Putamen (tissue), 1 donor: Measurements from ENCODE around the gene ZC3H12D.
"Not testable (repeated sequence)": the region's sequence is repeated elsewhere in the genome, so short reads cannot be mapped to it uniquely, and the experiment has no call there.

Source experiments
- DNase-seq: peaks from one replicate; pipeline ENCODE4 v3.0.0-alpha.2; 2016; ENCODE audit warnings: low spot score

ZC3H12D gene

GRCh38 chr6:149459761-149460160 lies 25.1 kb downstream of the ZC3H12D start:
- DNase-seq = no peak

GRCh38 chr6:149458806-149459205 lies 26.0 kb downstream of the ZC3H12D start:
- DNase-seq = no peak

- DNase-seq = no peak
These were observed 26.6 kb downstream of the ZC3H12D start for GRCh38 chr6:149458196-149458595.

DNA sequence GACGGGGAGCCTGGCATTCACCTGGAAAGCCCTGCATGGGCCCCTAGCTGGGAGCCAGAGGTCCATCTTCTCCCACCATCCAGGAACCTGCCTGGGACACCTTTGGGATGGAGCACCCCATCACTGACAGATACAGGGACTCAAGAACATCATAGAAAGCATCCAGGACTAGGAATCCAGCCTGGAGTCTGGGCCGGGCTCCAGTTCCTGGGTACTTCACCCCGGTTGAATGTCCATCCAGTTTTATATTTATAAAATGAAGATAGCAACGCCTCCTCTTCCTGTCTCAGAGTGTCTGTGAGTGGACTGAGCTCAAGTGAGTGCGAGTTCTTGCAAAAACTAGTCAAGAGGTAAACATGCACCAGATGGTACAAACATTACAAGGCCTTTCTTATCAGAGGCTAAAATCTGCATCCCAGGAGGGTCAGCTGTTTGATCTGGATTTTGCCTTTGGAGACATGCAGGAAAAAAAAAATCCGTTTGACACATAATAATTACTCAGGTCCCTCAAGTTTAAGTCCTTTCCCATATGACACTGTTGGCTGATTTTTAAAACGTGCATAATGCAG lies 27.4 kb downstream of the ZC3H12D start:
- no peak for DNase-seq

GRCh38 chr6:149456311-149457021 lies 28.3 kb downstream of the ZC3H12D start:
- no peak for DNase-seq

- DNase-seq = no peak
These were observed 29.6 kb downstream of the ZC3H12D start for GRCh38 chr6:149455031-149455732.

DNA sequence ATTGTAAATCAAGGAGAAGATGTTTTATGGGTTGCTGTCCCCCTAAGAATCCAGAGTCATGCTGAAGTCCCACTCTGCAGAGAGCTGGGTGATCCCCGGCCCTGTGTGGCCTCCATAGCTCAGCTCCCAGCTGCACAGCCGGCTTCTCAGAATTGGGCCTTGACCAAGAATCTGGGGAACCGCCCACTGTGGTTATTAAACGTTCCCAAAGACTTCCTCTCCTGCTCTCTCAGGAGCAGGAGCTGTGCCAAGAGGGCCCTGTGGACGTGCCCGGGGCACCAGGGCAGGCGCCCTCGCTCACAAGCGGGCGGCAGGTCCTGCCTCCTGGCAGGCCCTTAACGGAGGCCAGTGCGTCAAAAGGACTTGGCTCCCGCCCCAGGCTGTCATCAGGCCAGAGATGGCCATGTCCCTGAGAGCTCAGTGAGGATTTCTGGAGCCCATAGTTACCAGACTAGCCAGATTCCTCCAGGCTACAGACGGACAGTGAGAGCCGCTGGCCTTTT lies 30.4 kb downstream of the ZC3H12D start:
- peak; percentile 85 for DNase-seq

GRCh38 chr6:149453597-149454345 lies 31.0 kb downstream of the ZC3H12D start:
- no peak for DNase-seq

DNA sequence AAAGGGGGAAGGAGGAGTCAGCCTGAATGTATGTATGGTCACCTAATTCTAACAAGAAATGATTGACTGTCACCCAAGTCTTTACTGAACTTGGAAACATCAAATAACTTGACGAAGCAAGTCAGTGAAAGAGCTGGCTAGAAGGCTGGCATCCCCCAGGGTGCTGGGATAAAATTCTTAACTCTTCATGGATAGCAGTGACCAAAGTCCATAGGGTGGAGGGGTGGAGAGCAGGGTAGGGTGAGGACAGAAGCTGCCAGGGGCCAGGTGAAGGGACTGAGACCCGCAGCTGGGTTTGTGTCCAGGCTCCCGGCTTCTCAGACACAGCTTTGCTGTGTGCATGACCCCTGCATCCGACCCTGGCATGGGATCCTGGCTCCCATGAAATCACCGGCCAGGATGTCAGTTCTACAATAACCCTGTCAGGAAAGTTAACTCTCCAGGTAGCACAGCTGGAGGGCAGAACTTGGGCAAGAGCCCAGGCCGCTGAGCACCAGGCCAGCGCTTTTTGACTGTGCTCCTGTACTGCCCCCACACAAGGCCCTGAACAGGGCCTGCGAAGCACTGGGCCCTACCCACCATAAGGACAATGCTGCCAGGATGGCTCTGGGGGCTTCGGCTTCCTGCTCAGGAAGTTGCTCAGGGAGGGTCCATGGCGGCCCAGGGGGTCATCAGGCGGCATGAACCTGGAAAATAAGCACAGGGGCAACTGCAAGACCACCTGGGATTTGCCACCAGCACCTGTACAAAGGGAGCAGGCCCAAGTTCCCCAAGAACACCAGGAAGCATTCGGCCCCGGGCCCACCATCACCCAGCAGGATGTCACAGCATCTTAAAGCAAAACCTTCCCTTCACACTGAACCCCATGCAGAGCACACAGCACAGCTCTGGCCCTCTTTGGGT lies 32.5 kb downstream of the ZC3H12D start:
- no peak for DNase-seq

GRCh38 chr6:149451376-149452036 lies 33.3 kb downstream of the ZC3H12D start:
- DNase-seq = no peak

- DNase-seq = no peak
These were observed 34.0 kb downstream of the ZC3H12D start for GRCh38 chr6:149450679-149451375.

- DNase-seq = no peak
These were observed 34.8 kb downstream of the ZC3H12D start for GRCh38 chr6:149449831-149450678.

DNA sequence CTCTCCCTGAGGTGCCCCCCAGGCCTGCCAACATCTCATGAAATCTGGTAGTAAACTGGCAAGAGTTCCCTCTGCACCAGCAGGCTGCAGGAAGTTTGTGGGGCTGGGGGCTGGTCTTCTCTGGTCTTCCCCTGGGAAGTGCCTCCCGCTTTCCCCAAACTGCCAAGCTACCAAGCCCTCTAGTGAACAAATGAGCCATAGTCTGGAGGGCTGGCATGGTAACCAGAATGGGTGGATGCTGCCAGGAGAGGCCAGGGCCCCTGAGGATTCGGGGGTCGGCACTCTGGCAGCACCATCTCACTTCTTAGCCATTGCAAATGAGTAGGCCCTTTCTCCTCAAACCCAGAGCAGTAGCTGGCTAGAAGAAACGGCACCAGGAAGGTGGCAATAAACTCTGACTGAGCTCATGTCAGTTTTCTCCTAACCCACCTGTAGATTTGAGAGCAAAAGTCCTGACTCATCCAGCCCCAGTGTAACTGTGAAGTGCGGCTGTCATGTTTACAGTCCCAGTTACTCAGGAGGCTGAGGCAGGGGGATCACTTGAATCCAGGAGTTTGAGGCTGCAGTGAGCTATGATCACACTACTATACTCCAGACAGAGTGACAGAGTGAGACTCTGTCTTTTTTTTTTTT lies 35.9 kb downstream of the ZC3H12D start:
- no peak for DNase-seq

DNA sequence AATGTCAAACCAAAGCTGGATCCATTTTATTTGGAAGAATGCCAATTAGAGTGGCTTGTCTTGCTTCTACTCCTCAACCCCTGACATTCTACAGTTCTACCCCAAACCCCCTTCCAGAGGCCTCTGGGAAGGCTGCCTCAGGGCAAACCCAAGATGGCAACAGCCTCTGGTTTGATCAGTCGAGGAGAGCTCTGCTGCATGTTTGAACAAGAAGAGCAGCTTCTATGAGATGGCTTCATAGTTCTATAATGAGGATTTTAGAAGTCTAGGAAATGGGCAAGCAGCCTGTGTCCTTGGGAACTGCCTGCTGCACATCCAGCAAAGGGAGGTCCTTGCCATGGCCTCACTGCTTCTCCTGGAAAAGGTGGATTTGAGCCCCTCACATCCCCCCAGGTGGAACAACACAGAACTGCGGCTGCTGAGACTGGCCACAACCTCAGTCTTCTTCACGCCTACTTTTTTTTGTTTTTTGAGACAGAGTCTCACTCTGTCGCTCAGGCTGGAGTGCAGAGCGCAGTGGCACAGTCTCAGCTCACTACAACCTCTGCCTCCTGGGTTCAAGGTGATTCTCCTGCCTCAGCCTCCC lies 37.9 kb downstream of the ZC3H12D start:
- DNase-seq = no peak

GRCh38 chr6:149445573-149445972 lies 39.2 kb downstream of the ZC3H12D start:
- no peak for DNase-seq

- no peak for DNase-seq
These were observed 39.7 kb downstream of the ZC3H12D start for GRCh38 chr6:149445095-149445466.

- not testable (repeated sequence) for DNase-seq
These were observed 40.3 kb downstream of the ZC3H12D start for GRCh38 chr6:149444360-149445094.
